Nephron progenitor cell (in vitro differentiated cells): ENCODE results near the gene LRBA.

Experiments used
- DNase-seq: peaks from one replicate; pipeline ENCODE4 v3.0.0; 2021
- H3K27ac Mint-ChIP-seq: 2 replicates; pipeline ENCODE4 v1.8.0; 2021; ENCODE audit warnings: mild to moderate bottlenecking, moderate library complexity, mixed read lengths
- H3K27me3 Mint-ChIP-seq: 2 replicates; pipeline ENCODE4 v1.8.0; 2021; ENCODE audit warnings: mild to moderate bottlenecking, low read depth, mixed read lengths; ENCODE audit not compliant: poor library complexity
- H3K36me3 Mint-ChIP-seq: 2 replicates; pipeline ENCODE4 v1.8.0; 2021; ENCODE audit warnings: low read depth, mixed read lengths
- H3K4me1 Mint-ChIP-seq: 2 replicates; pipeline ENCODE4 v1.8.0; 2021; ENCODE audit warnings: mixed read lengths
- H3K4me3 Mint-ChIP-seq: 2 replicates; pipeline ENCODE4 v1.8.0; 2021; ENCODE audit warnings: mild to moderate bottlenecking, moderate library complexity, mixed read lengths
- H3K9me3 Mint-ChIP-seq: 2 replicates; pipeline ENCODE4 v1.8.0; 2021; ENCODE audit warnings: mild to moderate bottlenecking, moderate library complexity, mixed read lengths
- TF ChIP-seq, protein P1 (sequence below): fragments of 200-600 bp; sonication (generic); IDR thresholded peaks from 2 replicates; pipeline ENCODE4 v1.5.0; 2021; ENCODE audit warnings: antibody characterized with exemption

The LRBA gene

GRCh38 chr4:150237110-150237872 lies 777.8 kb downstream of the LRBA start:
- Mint-ChIP-seq H3K27me3 (peaks cover 9% of the 10 kb centered on the region), H3K9me3 (peaks cover 3% of the 10 kb centered on the region), H3K4me3 (no peak overlapping the region), H3K36me3 (peaks cover 25% of the 10 kb centered on the region), H3K4me1 (peaks cover 36% of the 10 kb centered on the region), H3K27ac (no peak overlapping the region)
- DNase-seq, result no peak
- TF ChIP-seq, protein P1, sequence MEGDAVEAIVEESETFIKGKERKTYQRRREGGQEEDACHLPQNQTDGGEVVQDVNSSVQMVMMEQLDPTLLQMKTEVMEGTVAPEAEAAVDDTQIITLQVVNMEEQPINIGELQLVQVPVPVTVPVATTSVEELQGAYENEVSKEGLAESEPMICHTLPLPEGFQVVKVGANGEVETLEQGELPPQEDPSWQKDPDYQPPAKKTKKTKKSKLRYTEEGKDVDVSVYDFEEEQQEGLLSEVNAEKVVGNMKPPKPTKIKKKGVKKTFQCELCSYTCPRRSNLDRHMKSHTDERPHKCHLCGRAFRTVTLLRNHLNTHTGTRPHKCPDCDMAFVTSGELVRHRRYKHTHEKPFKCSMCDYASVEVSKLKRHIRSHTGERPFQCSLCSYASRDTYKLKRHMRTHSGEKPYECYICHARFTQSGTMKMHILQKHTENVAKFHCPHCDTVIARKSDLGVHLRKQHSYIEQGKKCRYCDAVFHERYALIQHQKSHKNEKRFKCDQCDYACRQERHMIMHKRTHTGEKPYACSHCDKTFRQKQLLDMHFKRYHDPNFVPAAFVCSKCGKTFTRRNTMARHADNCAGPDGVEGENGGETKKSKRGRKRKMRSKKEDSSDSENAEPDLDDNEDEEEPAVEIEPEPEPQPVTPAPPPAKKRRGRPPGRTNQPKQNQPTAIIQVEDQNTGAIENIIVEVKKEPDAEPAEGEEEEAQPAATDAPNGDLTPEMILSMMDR, result no peak

- Mint-ChIP-seq H3K9me3 (peaks cover 3% of the 10 kb centered on the region), H3K4me3 (no peak overlapping the region), H3K27me3 (peaks cover 9% of the 10 kb centered on the region), H3K4me1 (peaks cover 42% of the 10 kb centered on the region), H3K27ac (no peak overlapping the region), H3K36me3 (peaks cover 26% of the 10 kb centered on the region)
- no peak for DNase-seq
- TF ChIP-seq, protein P1, result no peak
Measured at GRCh38 chr4:150236626-150237025, 778.5 kb downstream of the LRBA start.

DNA sequence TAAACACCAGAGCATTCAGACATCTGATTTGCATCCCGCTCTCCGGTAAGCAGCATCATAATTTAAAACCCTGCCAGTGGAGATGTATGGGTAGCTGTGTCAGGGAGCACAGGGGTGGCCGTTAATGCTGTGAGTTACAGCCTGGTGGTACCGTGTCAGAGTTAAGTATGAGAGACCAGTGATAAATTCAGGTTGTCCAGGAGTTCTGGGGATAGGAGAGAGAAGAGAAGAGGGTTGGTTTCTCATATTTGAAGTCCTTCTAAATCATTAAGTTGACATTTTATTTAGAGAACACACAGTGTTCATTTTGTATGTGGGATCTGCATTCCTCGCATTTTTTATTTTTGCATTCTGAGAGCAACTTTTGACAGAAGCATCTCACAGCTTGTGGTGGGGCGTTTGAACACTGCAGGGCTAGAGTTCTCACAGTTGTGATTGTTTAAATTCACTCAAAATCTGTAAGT lies 779.2 kb downstream of the LRBA start:
- peaks cover 9% of the 10 kb centered on the region for H3K27me3 Mint-ChIP-seq
- peaks cover 26% of the 10 kb centered on the region for H3K36me3 Mint-ChIP-seq
- peaks cover 3% of the 10 kb centered on the region for H3K9me3 Mint-ChIP-seq
- H3K27ac Mint-ChIP-seq, result peak overlapping the region; percentile 0
- H3K4me1 Mint-ChIP-seq, result peaks cover 50% of the 10 kb centered on the region
- DNase-seq, result peak; percentile 30
- peak overlapping the region; percentile 14 for H3K4me3 Mint-ChIP-seq
- TF ChIP-seq, protein P1, result no peak

GRCh38 chr4:150235317-150235716 lies 779.8 kb downstream of the LRBA start:
- peaks cover 3% of the 10 kb centered on the region for H3K9me3 Mint-ChIP-seq
- no peak for DNase-seq
- H3K27me3 Mint-ChIP-seq, result peaks cover 9% of the 10 kb centered on the region
- TF ChIP-seq, protein P1, result no peak
- peaks cover 55% of the 10 kb centered on the region for H3K4me1 Mint-ChIP-seq
- H3K27ac Mint-ChIP-seq, result no peak overlapping the region
- H3K36me3 Mint-ChIP-seq, result peaks cover 26% of the 10 kb centered on the region
- H3K4me3 Mint-ChIP-seq, result peak overlapping the region; percentile 14

DNA sequence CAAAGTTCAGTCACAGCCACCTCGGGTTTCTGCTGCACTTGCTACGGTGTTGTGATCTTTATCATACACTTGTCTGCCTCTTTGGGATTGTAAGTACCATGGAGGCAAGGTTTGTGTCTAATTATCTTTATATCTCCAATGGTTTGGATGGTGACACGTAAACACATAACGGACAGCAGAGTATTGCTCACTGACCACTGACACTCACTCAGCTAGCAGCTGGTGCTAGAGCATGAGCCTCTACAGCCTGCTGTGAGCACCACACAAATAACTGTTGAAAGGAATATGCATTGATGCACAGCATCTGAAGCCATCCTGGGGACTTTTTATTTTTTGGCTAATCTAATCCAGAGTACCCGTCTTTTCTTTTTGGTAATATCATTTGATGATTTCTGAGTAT lies 780.8 kb downstream of the LRBA start:
- TF ChIP-seq, protein P1, result no peak
- Mint-ChIP-seq H3K9me3 (peaks cover 3% of the 10 kb centered on the region), H3K4me3 (no peak overlapping the region), H3K27me3 (peaks cover 9% of the 10 kb centered on the region), H3K4me1 (peaks cover 59% of the 10 kb centered on the region), H3K36me3 (peaks cover 20% of the 10 kb centered on the region), H3K27ac (no peak overlapping the region)
- DNase-seq, result no peak

- no peak overlapping the region for H3K27ac Mint-ChIP-seq
- no peak for DNase-seq
- peaks cover 3% of the 10 kb centered on the region for H3K9me3 Mint-ChIP-seq
- peaks cover 65% of the 10 kb centered on the region for H3K4me1 Mint-ChIP-seq
- TF ChIP-seq, protein P1, result no peak
- peaks cover 9% of the 10 kb centered on the region for H3K27me3 Mint-ChIP-seq
- peaks cover 23% of the 10 kb centered on the region for H3K36me3 Mint-ChIP-seq
- no peak overlapping the region for H3K4me3 Mint-ChIP-seq
Measured at GRCh38 chr4:150232029-150232428, 783.1 kb downstream of the LRBA start.
